OCI-LY1 (cell line): Measurements from ENCODE around the gene EPS8L2.

Experiments used
- H2AFZ ChIP-seq: fragments of 200-600 bp; sonication (generic), shearing (Covaris generic); 2 replicates; pipeline ENCODE4 v1.6.0; 2014; ENCODE audit warnings: antibody characterized with exemption, mild to moderate bottlenecking, low read length
- H3F3A ChIP-seq: fragments of 200-600 bp; sonication (generic), shearing (Covaris generic); 2 replicates; pipeline ENCODE4 v1.6.0; 2014; ENCODE audit warnings: mild to moderate bottlenecking, antibody characterized with exemption, low read length, moderate library complexity; ENCODE audit not compliant: insufficient read depth
- H3K27ac ChIP-seq: fragments of 200-600 bp; sonication (generic); 2 replicates; pipeline ENCODE4 v1.5.1; 2014; ENCODE audit warnings: low read length, mixed run types, mild to moderate bottlenecking, low read depth; ENCODE audit not compliant: poor library complexity, severe bottlenecking
- H3K27me3 ChIP-seq: fragments of 200-600 bp; sonication (generic); 2 replicates; pipeline ENCODE4 v1.6.0; 2014; ENCODE audit warnings: antibody characterized with exemption, mild to moderate bottlenecking, low read length, moderate library complexity; ENCODE audit not compliant: insufficient read depth
- H3K36me3 ChIP-seq: fragments of 200-600 bp; sonication (generic); 2 replicates; pipeline ENCODE4 v1.6.1; 2014; ENCODE audit warnings: mild to moderate bottlenecking, antibody characterized with exemption, low read length, moderate library complexity, mixed read lengths; ENCODE audit not compliant: insufficient read depth
- H3K4me1 ChIP-seq: fragments of 200-600 bp; sonication (generic); 2 replicates; pipeline ENCODE4 v1.5.1; 2014; ENCODE audit warnings: mild to moderate bottlenecking, low read length, moderate library complexity; ENCODE audit not compliant: insufficient read depth, severe bottlenecking
- H3K4me2 ChIP-seq: fragments of 200-600 bp; sonication (generic), shearing (Covaris generic); 2 replicates; pipeline ENCODE4 v1.6.1; 2014; ENCODE audit warnings: low read length
- H3K4me3 ChIP-seq: fragments of 200-600 bp; sonication (generic); 2 replicates; pipeline ENCODE4 v1.5.1; 2014; ENCODE audit warnings: low read length, low read depth, mild to moderate bottlenecking, mixed read lengths; ENCODE audit not compliant: poor library complexity, severe bottlenecking
- H3K79me2 ChIP-seq: fragments of 200-600 bp; shearing (Covaris generic); 2 replicates; pipeline ENCODE4 v1.6.1; 2016; ENCODE audit warnings: mixed run types, low read length, mixed read lengths; ENCODE audit not compliant: insufficient read depth
- H3K9ac ChIP-seq: fragments of 200-600 bp; sonication (generic), shearing (Covaris generic); 2 replicates; pipeline ENCODE4 v1.6.1; 2014; ENCODE audit warnings: mild to moderate bottlenecking, low read length, mixed read lengths
- H3K9me2 ChIP-seq: fragments of 200-600 bp; sonication (generic), shearing (Covaris generic); 2 replicates; pipeline ENCODE4 v1.6.1; 2014; ENCODE audit warnings: low read depth, mild to moderate bottlenecking, low read length, mixed read lengths
- H3K9me3 ChIP-seq: fragments of 200-600 bp; shearing (Covaris generic); 2 replicates; pipeline ENCODE4 v1.6.1; 2014; ENCODE audit warnings: low read length, mixed read lengths
- H4K20me1 ChIP-seq: fragments of 200-600 bp; sonication (generic), shearing (Covaris generic); 2 replicates; pipeline ENCODE4 v1.6.0; 2016; ENCODE audit warnings: mild to moderate bottlenecking, low read length; ENCODE audit not compliant: insufficient read depth
- EZH2 ChIP-seq: fragments of 200-600 bp; sonication (generic), shearing (Covaris generic); IDR thresholded peaks from 2 replicates; pipeline ENCODE4 v1.8.0; 2017; ENCODE audit warnings: borderline replicate concordance, mixed run types, mild to moderate bottlenecking, antibody characterized with exemption, low read length, moderate library complexity, mixed read lengths
- TF ChIP-seq, protein P1 (sequence below): fragments of 200-600 bp; sonication (generic), shearing (Covaris generic); IDR thresholded peaks from 2 replicates; pipeline ENCODE4 v1.5.1; 2017; ENCODE audit warnings: mild to moderate bottlenecking, antibody characterized with exemption, low read length, moderate library complexity, mixed read lengths

EPS8L2 gene

DNA sequence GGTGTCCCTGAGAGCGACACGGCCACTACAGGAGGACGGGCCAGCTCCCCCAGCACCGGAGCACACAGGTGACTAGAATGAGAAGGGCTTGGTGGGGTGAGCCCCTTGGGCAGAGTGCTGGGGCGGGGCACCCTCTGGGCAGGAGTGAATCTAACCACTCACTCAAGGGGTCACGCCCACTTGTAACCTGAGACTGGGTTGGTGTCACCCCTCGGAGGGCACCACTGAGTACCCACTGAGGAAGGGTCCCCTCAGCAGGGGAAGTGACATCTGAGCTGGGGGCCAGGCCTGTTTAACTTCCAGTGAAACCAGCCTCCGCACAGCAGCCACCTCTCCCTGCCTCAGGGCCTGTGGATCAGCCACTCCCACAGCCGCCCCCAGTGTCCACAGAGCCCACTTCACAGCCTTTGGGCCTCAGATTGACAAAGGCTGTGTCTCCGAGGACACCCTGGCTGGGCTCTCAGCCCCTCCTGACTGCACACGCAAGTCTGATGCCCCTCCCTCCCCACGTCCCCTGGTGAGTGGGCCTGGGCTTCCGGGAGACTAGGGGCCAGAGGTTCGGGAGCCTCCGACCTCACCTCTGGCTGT, 65.7 kb downstream of the EPS8L2 start:
- Histone ChIP-seq H3K79me2 (peaks cover 19% of the 10 kb centered on the region), H4K20me1 (no peaks in the 10 kb centered on the region), H3K36me3 (peaks cover 58% of the 10 kb centered on the region), H2AFZ (no peak overlapping the region), H3K4me3 (no peak overlapping the region), H3F3A (no peaks in the 10 kb centered on the region), H3K4me1 (peaks cover 16% of the 10 kb centered on the region), H3K27ac (no peak overlapping the region), H3K27me3 (no peaks in the 10 kb centered on the region), H3K9me2 (no peaks in the 10 kb centered on the region), H3K9me3 (no peaks in the 10 kb centered on the region), H3K9ac (no peak overlapping the region), H3K4me2 (no peak overlapping the region)
- TF ChIP-seq EZH2 = no peak
- TF ChIP-seq, protein P1, sequence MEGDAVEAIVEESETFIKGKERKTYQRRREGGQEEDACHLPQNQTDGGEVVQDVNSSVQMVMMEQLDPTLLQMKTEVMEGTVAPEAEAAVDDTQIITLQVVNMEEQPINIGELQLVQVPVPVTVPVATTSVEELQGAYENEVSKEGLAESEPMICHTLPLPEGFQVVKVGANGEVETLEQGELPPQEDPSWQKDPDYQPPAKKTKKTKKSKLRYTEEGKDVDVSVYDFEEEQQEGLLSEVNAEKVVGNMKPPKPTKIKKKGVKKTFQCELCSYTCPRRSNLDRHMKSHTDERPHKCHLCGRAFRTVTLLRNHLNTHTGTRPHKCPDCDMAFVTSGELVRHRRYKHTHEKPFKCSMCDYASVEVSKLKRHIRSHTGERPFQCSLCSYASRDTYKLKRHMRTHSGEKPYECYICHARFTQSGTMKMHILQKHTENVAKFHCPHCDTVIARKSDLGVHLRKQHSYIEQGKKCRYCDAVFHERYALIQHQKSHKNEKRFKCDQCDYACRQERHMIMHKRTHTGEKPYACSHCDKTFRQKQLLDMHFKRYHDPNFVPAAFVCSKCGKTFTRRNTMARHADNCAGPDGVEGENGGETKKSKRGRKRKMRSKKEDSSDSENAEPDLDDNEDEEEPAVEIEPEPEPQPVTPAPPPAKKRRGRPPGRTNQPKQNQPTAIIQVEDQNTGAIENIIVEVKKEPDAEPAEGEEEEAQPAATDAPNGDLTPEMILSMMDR = no peak

DNA sequence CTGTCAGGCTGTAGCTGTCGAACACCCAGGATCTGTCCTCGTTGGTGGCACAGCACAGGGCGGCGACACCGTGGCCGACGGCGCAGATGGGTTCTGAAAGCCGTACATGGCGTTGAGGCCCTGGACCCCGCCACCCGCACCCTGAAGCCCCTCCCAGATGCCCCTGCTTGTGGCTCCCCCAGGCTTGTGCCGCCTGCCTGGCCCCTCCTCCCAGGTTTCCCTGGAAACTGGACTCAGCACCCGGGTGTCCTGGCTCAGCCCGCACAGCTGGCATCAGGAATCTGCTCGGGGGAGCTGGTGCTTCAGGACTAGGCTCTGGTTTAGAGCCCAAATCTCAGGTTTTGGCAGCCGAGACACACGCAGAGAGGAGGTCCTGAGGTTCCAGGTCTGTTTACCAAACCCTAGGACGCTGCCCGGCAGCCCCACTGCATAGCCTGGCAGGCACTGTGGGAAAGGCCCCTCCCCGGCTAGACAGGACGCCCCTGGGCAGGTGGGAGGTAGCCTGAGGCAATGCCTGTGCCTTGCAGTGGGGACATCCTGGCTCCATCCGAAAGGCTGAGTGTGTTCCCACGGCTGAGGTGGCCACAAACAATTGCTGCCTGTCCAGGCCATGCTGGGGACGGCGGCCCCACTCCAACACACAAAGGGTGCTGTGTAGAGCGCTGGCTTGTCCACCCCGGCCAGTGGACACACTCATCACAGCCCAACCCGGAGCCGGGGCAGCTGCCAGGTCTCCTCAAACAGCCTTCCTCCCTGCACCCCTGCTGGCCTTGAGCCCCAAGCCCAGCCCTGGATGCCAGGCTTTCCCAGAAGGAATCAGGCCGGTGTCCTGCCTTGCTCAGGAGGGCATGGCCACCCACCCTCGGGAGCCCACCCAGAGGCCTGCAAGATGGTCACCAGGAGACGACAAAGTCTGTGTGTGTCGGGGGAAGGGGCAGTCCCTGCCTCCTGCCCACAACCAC, 66.7 kb downstream of the EPS8L2 start:
- H3K79me2 ChIP-seq = peaks cover 19% of the 10 kb centered on the region
- no peak overlapping the region for H3K4me3 ChIP-seq
- H3F3A ChIP-seq = no peaks in the 10 kb centered on the region
- TF ChIP-seq, protein P1 = no peak
- no peak for TF ChIP-seq EZH2
- H3K9me3 ChIP-seq = no peaks in the 10 kb centered on the region
- H4K20me1 ChIP-seq = no peaks in the 10 kb centered on the region
- no peaks in the 10 kb centered on the region for H3K9me2 ChIP-seq
- H2AFZ ChIP-seq = no peak overlapping the region
- no peaks in the 10 kb centered on the region for H3K27me3 ChIP-seq
- H3K27ac ChIP-seq = no peak overlapping the region
- H3K36me3 ChIP-seq = peaks cover 49% of the 10 kb centered on the region
- H3K9ac ChIP-seq = no peak overlapping the region
- peaks cover 16% of the 10 kb centered on the region for H3K4me1 ChIP-seq
- H3K4me2 ChIP-seq = no peak overlapping the region

DNA sequence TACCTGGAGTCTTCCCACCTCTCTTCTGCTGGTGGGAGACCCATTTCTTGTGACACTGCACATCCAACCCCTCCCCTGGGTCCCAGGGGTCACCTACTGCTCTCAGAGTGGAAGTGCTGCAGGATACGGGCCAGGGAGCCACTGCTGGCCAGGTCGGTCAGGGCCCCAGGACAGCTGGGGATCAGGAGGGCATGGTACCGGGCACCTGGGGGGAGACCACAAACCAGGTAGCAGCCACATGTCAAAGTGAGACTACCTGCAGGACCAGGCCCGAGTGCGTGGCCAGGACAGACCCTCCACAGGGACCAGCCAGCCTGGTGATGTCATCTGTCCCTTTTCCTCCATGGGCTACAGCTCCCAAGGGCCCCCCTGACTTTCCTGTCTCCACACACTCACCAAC, 67.4 kb downstream of the EPS8L2 start:
- Histone ChIP-seq H3K36me3 (peaks cover 49% of the 10 kb centered on the region), H3K9ac (no peak overlapping the region)

More for the DNA sequence above, 67.4 kb downstream of the EPS8L2 start:
- Histone ChIP-seq H3K9me3 (no peaks in the 10 kb centered on the region), H3K27ac (no peak overlapping the region), H2AFZ (no peak overlapping the region), H4K20me1 (no peaks in the 10 kb centered on the region), H3K27me3 (no peaks in the 10 kb centered on the region), H3K9me2 (no peaks in the 10 kb centered on the region), H3K79me2 (peaks cover 19% of the 10 kb centered on the region), H3K4me2 (no peak overlapping the region), H3K4me1 (peaks cover 22% of the 10 kb centered on the region), H3K4me3 (no peak overlapping the region), H3F3A (no peaks in the 10 kb centered on the region)
- TF ChIP-seq EZH2 = no peak
- TF ChIP-seq, protein P1 = no peak
